ENCODE results near the gene NUP210.

- no peak for TF ChIP-seq CTCF (conservative IDR thresholded peaks at IDR 0.05; ENCODE audit: low read length)
- TF ChIP-seq EZH2phosphoT487 (IDR thresholded peaks at IDR 0.05; ENCODE audit: borderline replicate concordance) = no peak
Observed at GRCh38 chr3:13280811-13281506, 139.2 kb downstream of the NUP210 start.
